ENCODE measurements around the gene B4GALT1.

The B4GALT1 gene

GRCh38 chr9:33124046-33124445 lies 43.1 kb downstream of the B4GALT1 start:
- TF ChIP-seq POLR2A (IDR thresholded peaks at IDR 0.05; ENCODE audit: low read length) (no peak), GATA1 (IDR thresholded peaks at IDR 0.05; ENCODE audit: low read depth, low read length) (no peak)
- no peak for DNase-seq

GRCh38 chr9:33123407-33124031 lies 43.6 kb downstream of the B4GALT1 start:
- no peak for TF ChIP-seq GATA1 (IDR thresholded peaks at IDR 0.05; ENCODE audit: low read depth, low read length)
- no peak for TF ChIP-seq POLR2A (IDR thresholded peaks at IDR 0.05; ENCODE audit: low read length)
- no peak for DNase-seq

GRCh38 chr9:33120620-33121019 lies 46.5 kb downstream of the B4GALT1 start:
- TF ChIP-seq GATA1 (IDR thresholded peaks at IDR 0.05; ENCODE audit: low read depth, low read length) (no peak), POLR2A (IDR thresholded peaks at IDR 0.05; ENCODE audit: low read length) (no peak)
- DNase-seq: no peak

- DNase-seq: no peak
- no peak for TF ChIP-seq POLR2A (IDR thresholded peaks at IDR 0.05; ENCODE audit: low read length)
Observed at GRCh38 chr9:33117796-33118195, 49.3 kb downstream of the B4GALT1 start.

- no peak for TF ChIP-seq POLR2A (IDR thresholded peaks at IDR 0.05; ENCODE audit: low read length)
- no peak for TF ChIP-seq GATA1 (IDR thresholded peaks at IDR 0.05; ENCODE audit: low read depth, low read length)
- DNase-seq: no peak
Observed at GRCh38 chr9:33117306-33117705, 49.8 kb downstream of the B4GALT1 start.

- no peak for TF ChIP-seq POLR2A (IDR thresholded peaks at IDR 0.05; ENCODE audit: low read length)
- TF ChIP-seq GATA1 (IDR thresholded peaks at IDR 0.05; ENCODE audit: low read depth, low read length): no peak
- no peak for DNase-seq
Observed at GRCh38 chr9:33116860-33117259, 50.3 kb downstream of the B4GALT1 start.

GRCh38 chr9:33114746-33115145 lies 52.4 kb downstream of the B4GALT1 start:
- no peak for DNase-seq
- TF ChIP-seq GATA1 (IDR thresholded peaks at IDR 0.05; ENCODE audit: low read depth, low read length) (no peak), POLR2A (IDR thresholded peaks at IDR 0.05; ENCODE audit: low read length) (no peak)

GRCh38 chr9:33113799-33114547 lies 53.2 kb downstream of the B4GALT1 start:
- TF ChIP-seq GATA1 (IDR thresholded peaks at IDR 0.05; ENCODE audit: low read depth, low read length): no peak
- no peak for TF ChIP-seq POLR2A (IDR thresholded peaks at IDR 0.05; ENCODE audit: low read length)

GRCh38 chr9:33112094-33112493 lies 55.0 kb downstream of the B4GALT1 start:
- DNase-seq: no peak
- TF ChIP-seq GATA1 (IDR thresholded peaks at IDR 0.05; ENCODE audit: low read depth, low read length) (no peak), POLR2A (IDR thresholded peaks at IDR 0.05; ENCODE audit: low read length) (no peak)

More at GRCh38 chr9:33113799-33114547, 53.2 kb downstream of the B4GALT1 start:
- DNase-seq: no peak

- TF ChIP-seq GATA1 (IDR thresholded peaks at IDR 0.05; ENCODE audit: low read depth, low read length): no peak
- TF ChIP-seq POLR2A (IDR thresholded peaks at IDR 0.05; ENCODE audit: low read length): no peak
- no peak for DNase-seq
Observed at GRCh38 chr9:33111631-33112030, 55.5 kb downstream of the B4GALT1 start.

GRCh38 chr9:33110686-33111085 lies 56.5 kb downstream of the B4GALT1 start:
- TF ChIP-seq POLR2A (IDR thresholded peaks at IDR 0.05; ENCODE audit: low read length) (no peak), GATA1 (IDR thresholded peaks at IDR 0.05; ENCODE audit: low read depth, low read length) (no peak)

GRCh38 chr9:33109850-33110595 lies 57.1 kb downstream of the B4GALT1 start:
- TF ChIP-seq GATA1 (IDR thresholded peaks at IDR 0.05; ENCODE audit: low read depth, low read length) (no peak), POLR2A (IDR thresholded peaks at IDR 0.05; ENCODE audit: low read length) (no peak)
- no peak for DNase-seq

More at GRCh38 chr9:33110686-33111085, 56.5 kb downstream of the B4GALT1 start:
- DNase-seq: no peak

- TF ChIP-seq GATA1 (IDR thresholded peaks at IDR 0.05; ENCODE audit: low read depth, low read length) (no peak), POLR2A (IDR thresholded peaks at IDR 0.05; ENCODE audit: low read length) (no peak)
- no peak for DNase-seq
Observed at GRCh38 chr9:33109097-33109496, 58.0 kb downstream of the B4GALT1 start.

- no peak for DNase-seq
- no peak for TF ChIP-seq POLR2A (IDR thresholded peaks at IDR 0.05; ENCODE audit: low read length)
- TF ChIP-seq GATA1 (IDR thresholded peaks at IDR 0.05; ENCODE audit: low read depth, low read length): no peak
Observed at GRCh38 chr9:33108472-33108871, 58.7 kb downstream of the B4GALT1 start.
